Left lung (tissue), 10 donors: ENCODE measurements around the gene TRIM31. TPM values are rescaled to one million over a fixed set of nuclear protein-coding genes. Genes with fewer than 3 reads are reported as not detected.

Experiments
- ATAC-seq: fragments of 200-7000 bp; cut with Tn5 transposase; one replicate; pipeline ENCODE4 v1.9.1; 2020; ENCODE audit warnings: moderate library complexity
- DNase-seq, 4 donors: peaks; one replicate each; pipeline ENCODE4 v3.0.0-alpha.2; 2013 to 2020
- H3K27ac ChIP-seq, 2 donors: fragments of 200-600 bp; sonication (generic) in 1 of 2; one replicate each; pipeline versions ENCODE4 v1.5.0 to v1.8.0; 2020 to 2021
- H3K27me3 ChIP-seq, 2 donors: fragments of 200-600 bp; sonication (generic) in 1 of 2; one replicate each; pipeline versions ENCODE4 v1.5.0 to v1.8.0; 2020 to 2021
- H3K36me3 ChIP-seq, 2 donors: fragments of 200-600 bp; sonication (generic) in 1 of 2; one replicate each; pipeline versions ENCODE4 v1.5.0 to v1.8.0; 2020 to 2021
- H3K4me1 ChIP-seq, 2 donors: fragments of 200-600 bp; one replicate each; pipeline ENCODE4 v1.8.0; 2021
- H3K4me3 ChIP-seq, 2 donors: fragments of 200-600 bp; sonication (generic) in 1 of 2; one replicate each; pipeline versions ENCODE4 v1.5.0 to v1.8.0; 2020 to 2021; ENCODE audit warnings: mild to moderate bottlenecking in 1 of 2
- H3K9me3 ChIP-seq, 2 donors: fragments of 200-600 bp; sonication (generic) in 1 of 2; one replicate each; pipeline versions ENCODE4 v1.5.0 to v1.8.0; 2020 to 2021
- intact Hi-C, 2 donors: fragments of 100-400 bp; cut with DNase I; formaldehyde crosslinking; loops; one replicate each; pipeline versions ENCODE4 v1.11.2 to v1.14.2; 2022
- polyA plus RNA-seq, 6 donors: library from polyadenylated mRNA; unstranded; fragments of 120-200 nt; gene quantifications; one replicate each; pipeline ENCODE4 v1.2.1, GENCODE V29; 2013; ENCODE audit not compliant: insufficient read length in 6 of 6
- total RNA-seq, 2 donors: library from RNA; stranded (reverse); fragmentation: NEBNext Ultra II Directional; extraction: Animal tissue kit (Norgen Biotek cat#: 25700); gene quantifications; one replicate each; pipeline ENCODE4 v1.2.1, GENCODE V29; 2021
- TF ChIP-seq, protein P1 (sequence below), 2 donors: fragments of 200-600 bp; sonication (generic) in 1 of 2; IDR thresholded peaks; one replicate each; pipeline versions ENCODE4 v1.5.0 to v1.8.0; 2021; ENCODE audit warnings: antibody characterized with exemption in 2 of 2
- donor health status: DM: no; HTN: yes; CAD: no.
- donor health status: DM: no; HTN: no; CAD: no.

The TRIM31 gene
- total and polyA plus RNA-seq, 8 donors = 0.31 to 0.99 (median 0.49) TPM; not detected in 4

DNA sequence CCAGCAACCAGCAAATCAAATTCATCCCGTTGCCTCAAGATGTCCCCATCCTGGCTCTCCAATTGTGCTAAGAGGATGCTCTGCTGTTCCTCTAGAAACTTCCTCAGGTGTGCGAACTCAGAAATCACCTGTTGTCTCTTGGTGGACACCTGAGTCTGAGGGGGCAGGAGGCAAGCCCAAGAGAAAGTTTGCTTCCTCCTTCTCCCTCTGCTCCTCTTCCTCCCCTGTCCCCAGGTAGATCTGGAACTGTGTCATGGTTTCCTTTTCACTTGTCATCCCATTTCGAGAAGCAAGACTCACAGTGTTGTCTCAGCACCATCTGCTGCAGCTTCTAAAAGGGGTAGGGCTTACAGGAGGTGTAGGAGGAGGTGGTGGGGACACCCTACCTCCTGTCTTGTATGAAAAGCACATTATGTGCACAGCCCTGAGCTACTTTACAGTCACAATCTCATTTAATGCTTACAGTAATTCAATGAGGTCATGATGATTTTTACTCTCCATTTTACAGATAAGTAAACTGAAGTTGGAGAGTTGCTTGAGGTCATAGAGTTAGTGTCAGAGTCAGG is 45.7 kb upstream of the TRIM31 start:
- H3K27me3 ChIP-seq = peaks cover 0 to 6% of the 10 kb centered on the region in 2 donors
- TF ChIP-seq, protein P1, sequence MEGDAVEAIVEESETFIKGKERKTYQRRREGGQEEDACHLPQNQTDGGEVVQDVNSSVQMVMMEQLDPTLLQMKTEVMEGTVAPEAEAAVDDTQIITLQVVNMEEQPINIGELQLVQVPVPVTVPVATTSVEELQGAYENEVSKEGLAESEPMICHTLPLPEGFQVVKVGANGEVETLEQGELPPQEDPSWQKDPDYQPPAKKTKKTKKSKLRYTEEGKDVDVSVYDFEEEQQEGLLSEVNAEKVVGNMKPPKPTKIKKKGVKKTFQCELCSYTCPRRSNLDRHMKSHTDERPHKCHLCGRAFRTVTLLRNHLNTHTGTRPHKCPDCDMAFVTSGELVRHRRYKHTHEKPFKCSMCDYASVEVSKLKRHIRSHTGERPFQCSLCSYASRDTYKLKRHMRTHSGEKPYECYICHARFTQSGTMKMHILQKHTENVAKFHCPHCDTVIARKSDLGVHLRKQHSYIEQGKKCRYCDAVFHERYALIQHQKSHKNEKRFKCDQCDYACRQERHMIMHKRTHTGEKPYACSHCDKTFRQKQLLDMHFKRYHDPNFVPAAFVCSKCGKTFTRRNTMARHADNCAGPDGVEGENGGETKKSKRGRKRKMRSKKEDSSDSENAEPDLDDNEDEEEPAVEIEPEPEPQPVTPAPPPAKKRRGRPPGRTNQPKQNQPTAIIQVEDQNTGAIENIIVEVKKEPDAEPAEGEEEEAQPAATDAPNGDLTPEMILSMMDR (IDR thresholded peaks at IDR 0.05) = no peak
- intact Hi-C loops = no loop called here
- H3K36me3 ChIP-seq = no peaks in the 10 kb centered on the region
- DNase-seq (no peak), ATAC-seq (no peak)
- no peak overlapping the region for H3K4me3 ChIP-seq
- no peak overlapping the region for H3K27ac ChIP-seq
- peaks cover 0 to 5% of the 10 kb centered on the region in 2 donors for H3K4me1 ChIP-seq
- no peaks in the 10 kb centered on the region for H3K9me3 ChIP-seq

DNA sequence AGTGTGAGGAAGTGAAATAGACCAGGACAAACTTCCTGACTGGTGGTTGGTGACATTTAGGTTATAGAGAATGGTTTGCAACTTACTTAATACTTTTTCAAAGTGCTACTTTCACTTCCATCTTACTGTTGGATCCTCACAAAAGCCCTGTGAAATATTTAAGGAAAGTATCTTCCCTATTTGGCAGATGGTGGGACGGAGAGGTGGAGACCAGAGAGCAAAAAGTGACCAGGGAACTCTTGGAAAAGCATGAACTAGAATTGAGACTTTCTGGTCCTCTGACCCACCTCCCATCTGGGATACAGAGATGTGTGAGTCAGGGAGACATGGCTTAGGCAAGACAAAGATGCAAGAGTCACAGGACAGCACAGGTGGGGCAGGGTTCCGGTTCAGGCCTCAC is 45.1 kb upstream of the TRIM31 start:
- Histone ChIP-seq H3K4me1 (peaks cover 0 to 9% of the 10 kb centered on the region in 2 donors), H3K36me3 (no peaks in the 10 kb centered on the region), H3K27ac (no peak overlapping the region), H3K27me3 (peaks cover 0 to under 1% of the 10 kb centered on the region in 2 donors), H3K4me3 (no peak overlapping the region), H3K9me3 (no peaks in the 10 kb centered on the region)
- TF ChIP-seq, protein P1 (IDR thresholded peaks at IDR 0.05) = no peak
- ATAC-seq (no peak), DNase-seq (no peak)
- intact Hi-C loops = no loop called here

DNA sequence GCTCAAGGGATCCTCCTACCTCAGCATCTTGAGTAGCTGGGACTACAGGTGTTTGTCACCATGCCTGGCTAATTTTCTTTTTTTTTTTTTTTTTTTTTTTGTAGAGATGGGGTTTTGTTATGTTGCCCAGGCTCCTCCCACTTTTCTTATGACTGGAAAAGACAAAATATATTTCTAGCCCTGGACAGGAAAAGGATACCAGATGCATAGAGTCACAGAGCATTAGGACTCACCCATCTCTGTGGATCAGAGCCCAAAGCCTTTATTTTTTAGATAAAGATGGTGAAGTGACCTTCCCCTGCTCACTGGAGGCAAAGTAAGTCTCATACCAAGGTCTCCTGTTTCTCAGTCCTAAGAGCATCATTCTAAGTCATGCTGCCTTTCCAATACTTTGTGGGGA is 44.7 kb upstream of the TRIM31 start:
- TF ChIP-seq, protein P1 (IDR thresholded peaks at IDR 0.05) = no peak
- intact Hi-C loops = no loop called here
- Histone ChIP-seq H3K36me3 (no peaks in the 10 kb centered on the region), H3K9me3 (no peaks in the 10 kb centered on the region), H3K27me3 (no peaks in the 10 kb centered on the region), H3K4me1 (peaks cover 0 to 12% of the 10 kb centered on the region in 2 donors), H3K4me3 (no peak overlapping the region), H3K27ac (no peak overlapping the region)
- no peak for ATAC-seq
- no peak for DNase-seq

DNA sequence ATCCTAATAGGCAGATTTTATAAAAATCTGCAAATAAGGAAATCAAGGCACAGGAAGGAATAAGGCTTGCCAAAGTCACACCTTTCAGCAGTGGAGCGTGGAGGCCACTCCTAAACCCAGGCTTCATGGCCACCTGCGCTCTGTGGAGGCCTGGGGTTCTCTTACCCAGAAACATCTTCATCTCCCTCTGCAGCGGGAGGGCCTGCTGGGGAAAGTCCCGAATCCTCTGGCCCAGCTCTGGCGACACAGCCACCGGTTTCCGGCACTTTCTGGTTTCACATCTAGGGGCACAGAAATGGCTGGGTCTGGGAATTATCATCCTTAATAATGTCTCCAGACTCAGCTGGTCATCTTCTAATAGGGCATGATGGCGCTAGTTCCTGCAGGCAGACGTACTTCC is 43.9 kb upstream of the TRIM31 start:
- intact Hi-C loops = no loop called here
- Histone ChIP-seq H3K9me3 (no peaks in the 10 kb centered on the region), H3K27me3 (no peaks in the 10 kb centered on the region), H3K4me3 (no peak overlapping the region), H3K27ac (no peak overlapping the region), H3K36me3 (no peaks in the 10 kb centered on the region), H3K4me1 (peaks cover 0 to 12% of the 10 kb centered on the region in 2 donors)
- DNase-seq (no peak), ATAC-seq (no peak)
- TF ChIP-seq, protein P1 (IDR thresholded peaks at IDR 0.05) = no peak

DNA sequence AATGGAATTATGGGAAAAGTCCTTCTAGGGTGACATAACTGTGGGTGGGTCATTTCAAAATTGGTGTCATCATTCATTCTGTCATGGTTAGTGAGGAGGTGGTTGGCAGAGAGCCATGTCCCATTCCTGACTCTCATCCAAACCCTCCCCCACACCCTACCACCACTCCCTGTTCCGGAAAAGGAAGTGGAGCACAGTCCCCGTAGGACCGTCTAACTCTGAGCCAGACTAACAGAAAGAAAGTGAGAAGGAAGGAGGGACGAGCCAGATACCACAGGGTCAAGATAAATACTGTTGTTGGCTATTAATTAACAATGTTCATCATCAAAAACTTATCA is 43.3 kb upstream of the TRIM31 start:
- H3K4me3 ChIP-seq = no peak overlapping the region
- TF ChIP-seq, protein P1 (IDR thresholded peaks at IDR 0.05) = no peak
- H3K9me3 ChIP-seq = no peaks in the 10 kb centered on the region
- no peaks in the 10 kb centered on the region for H3K36me3 ChIP-seq
- H3K4me1 ChIP-seq = peaks cover 0 to 12% of the 10 kb centered on the region in 2 donors
- no peak overlapping the region for H3K27ac ChIP-seq
- DNase-seq (peak in 1 of 4 donors; percentile 51), ATAC-seq (peak; percentile 62)
- intact Hi-C loops = no loop called here
- H3K27me3 ChIP-seq = no peaks in the 10 kb centered on the region
